Lower leg skin (tissue), 4 donors: ENCODE measurements around the gene MAGT1. TPM values are rescaled to one million over a fixed set of nuclear protein-coding genes. Genes with fewer than 3 reads are reported as not detected.

ENCODE experiments used
- DNase-seq, 2 donors: peaks; one replicate each; pipeline ENCODE4 v3.0.0-alpha.2; 2019; ENCODE audit warnings: low spot score in 2 of 2
- H3K4me3 ChIP-seq: fragments of 200-600 bp; sonication (generic); 2 replicates; pipeline ENCODE4 v1.5.1; 2017; ENCODE audit warnings: mild to moderate bottlenecking, low read depth; ENCODE audit not compliant: poor library complexity, severe bottlenecking
- POLR2A ChIP-seq, 2 donors: fragments of 450-650 bp; IDR thresholded peaks; one replicate each; pipeline ENCODE4 v1.6.1; 2016 to 2017; ENCODE audit warnings: antibody characterized with exemption in 2 of 2, mild to moderate bottlenecking in 1 of 2, moderate library complexity in 1 of 2
- WGBS, 2 donors: methylation state at CpG; one replicate each; pipeline ENCODE4 v1.1.5; 2018; 5-methylcytosine and 5-hydroxymethylcytosine counted together
- intact Hi-C: fragments of 100-400 bp; cut with DNase I; formaldehyde crosslinking; loops from one replicate; pipeline ENCODE4 v1.15.0; 2023; ENCODE audit warnings: low total_unique reads
- total RNA-seq, 4 donors: library from RNA; depleted of rRNA; stranded (reverse); fragments of >200 nt; gene quantifications; one replicate each; pipeline ENCODE4 v1.1.0, GENCODE V29; 2016
- TF ChIP-seq, protein P1 (sequence below), 3 donors: fragments of 450-650 bp; IDR thresholded peaks; one replicate each; pipeline ENCODE4 v1.5.1; 2016; ENCODE audit warnings: antibody characterized with exemption in 3 of 3, mild to moderate bottlenecking in 3 of 3, moderate library complexity in 2 of 3

MAGT1 gene
- total RNA-seq, 4 donors from 2014 or later = 20.5 to 52.8 (median 34.4) TPM

- no peak overlapping the region for H3K4me3 ChIP-seq
- TF ChIP-seq, protein P1, sequence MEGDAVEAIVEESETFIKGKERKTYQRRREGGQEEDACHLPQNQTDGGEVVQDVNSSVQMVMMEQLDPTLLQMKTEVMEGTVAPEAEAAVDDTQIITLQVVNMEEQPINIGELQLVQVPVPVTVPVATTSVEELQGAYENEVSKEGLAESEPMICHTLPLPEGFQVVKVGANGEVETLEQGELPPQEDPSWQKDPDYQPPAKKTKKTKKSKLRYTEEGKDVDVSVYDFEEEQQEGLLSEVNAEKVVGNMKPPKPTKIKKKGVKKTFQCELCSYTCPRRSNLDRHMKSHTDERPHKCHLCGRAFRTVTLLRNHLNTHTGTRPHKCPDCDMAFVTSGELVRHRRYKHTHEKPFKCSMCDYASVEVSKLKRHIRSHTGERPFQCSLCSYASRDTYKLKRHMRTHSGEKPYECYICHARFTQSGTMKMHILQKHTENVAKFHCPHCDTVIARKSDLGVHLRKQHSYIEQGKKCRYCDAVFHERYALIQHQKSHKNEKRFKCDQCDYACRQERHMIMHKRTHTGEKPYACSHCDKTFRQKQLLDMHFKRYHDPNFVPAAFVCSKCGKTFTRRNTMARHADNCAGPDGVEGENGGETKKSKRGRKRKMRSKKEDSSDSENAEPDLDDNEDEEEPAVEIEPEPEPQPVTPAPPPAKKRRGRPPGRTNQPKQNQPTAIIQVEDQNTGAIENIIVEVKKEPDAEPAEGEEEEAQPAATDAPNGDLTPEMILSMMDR (IDR thresholded peaks at IDR 0.05) = no peak
- TF ChIP-seq POLR2A (IDR thresholded peaks at IDR 0.05) = no peak
- intact Hi-C loops = no loop called here
- 93 to 100% methylated on average over 1 of the region's 1 CpG for WGBS, 2 donors
- DNase-seq = no peak
Measured at GRCh38 chrX:77814210-77814609, 81.0 kb downstream of the MAGT1 start.

GRCh38 chrX:77802201-77802600, 93.0 kb downstream of the MAGT1 start:
- no peak overlapping the region for H3K4me3 ChIP-seq
- no peak for DNase-seq
- TF ChIP-seq POLR2A (IDR thresholded peaks at IDR 0.05) = no peak
- TF ChIP-seq, protein P1 (IDR thresholded peaks at IDR 0.05) = no peak
- intact Hi-C loops = no loop called here
- 58 to 86% methylated on average over 1 of the region's 1 CpG for whole genome bisulfite sequencing, 2 donors

GRCh38 chrX:77795124-77795523, 100.1 kb downstream of the MAGT1 start:
- intact Hi-C loops = no loop called here
- DNase-seq = no peak
- WGBS, 2 donors = 83 to 92% methylated on average over 1 of the region's 1 CpG
- no peak overlapping the region for H3K4me3 ChIP-seq
- no peak for TF ChIP-seq POLR2A (IDR thresholded peaks at IDR 0.05)
- TF ChIP-seq, protein P1 (IDR thresholded peaks at IDR 0.05) = no peak

GRCh38 chrX:77793946-77794345, 101.3 kb downstream of the MAGT1 start:
- intact Hi-C loops = no loop called here
- 81 to 89% methylated on average over 6 of the region's 6 CpGs for WGBS, 2 donors
- no peak for DNase-seq

DNA sequence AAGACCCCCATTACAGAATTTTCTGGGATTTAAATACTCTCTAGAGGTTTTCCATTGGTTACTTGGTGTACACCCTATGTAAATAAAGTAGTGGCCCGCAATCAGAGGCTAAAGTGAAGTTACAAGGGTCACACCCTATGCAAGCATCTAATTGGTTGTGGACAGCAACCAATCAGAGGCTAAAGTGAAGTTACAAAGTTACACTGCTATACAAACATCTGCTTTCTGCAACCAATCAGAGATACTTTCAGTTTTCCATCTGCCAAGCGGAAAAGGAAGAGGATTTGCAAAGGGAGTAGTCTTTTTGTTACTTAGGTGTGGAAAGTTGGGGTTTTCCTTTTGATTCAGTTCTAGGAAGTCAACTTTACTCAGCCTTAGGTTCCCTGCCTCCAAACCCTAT, 107.2 kb downstream of the MAGT1 start:
- intact Hi-C loops = no loop called here
- TF ChIP-seq, protein P1 (IDR thresholded peaks at IDR 0.05) = no peak
- TF ChIP-seq POLR2A (IDR thresholded peaks at IDR 0.05) = no peak
- 57 to 59% methylated on average over 2 of the region's 2 CpGs for WGBS, 2 donors
- no peak overlapping the region for H3K4me3 ChIP-seq
- DNase-seq = no peak

More at GRCh38 chrX:77793946-77794345, 101.3 kb downstream of the MAGT1 start:
- H3K4me3 ChIP-seq = no peak overlapping the region
- no peak for TF ChIP-seq POLR2A (IDR thresholded peaks at IDR 0.05)
- TF ChIP-seq, protein P1 (IDR thresholded peaks at IDR 0.05) = no peak

- intact Hi-C loops = no loop called here
- H3K4me3 ChIP-seq = no peak overlapping the region
- no peak for DNase-seq
- TF ChIP-seq POLR2A (IDR thresholded peaks at IDR 0.05) = no peak
- TF ChIP-seq, protein P1 (IDR thresholded peaks at IDR 0.05) = no peak
- 11 to 40% methylated on average over 5 of the region's 5 CpGs for WGBS, 2 donors
Measured at GRCh38 chrX:77786365-77786680, 108.9 kb downstream of the MAGT1 start.
